ENCODE data around the gene RADIL.

DNA sequence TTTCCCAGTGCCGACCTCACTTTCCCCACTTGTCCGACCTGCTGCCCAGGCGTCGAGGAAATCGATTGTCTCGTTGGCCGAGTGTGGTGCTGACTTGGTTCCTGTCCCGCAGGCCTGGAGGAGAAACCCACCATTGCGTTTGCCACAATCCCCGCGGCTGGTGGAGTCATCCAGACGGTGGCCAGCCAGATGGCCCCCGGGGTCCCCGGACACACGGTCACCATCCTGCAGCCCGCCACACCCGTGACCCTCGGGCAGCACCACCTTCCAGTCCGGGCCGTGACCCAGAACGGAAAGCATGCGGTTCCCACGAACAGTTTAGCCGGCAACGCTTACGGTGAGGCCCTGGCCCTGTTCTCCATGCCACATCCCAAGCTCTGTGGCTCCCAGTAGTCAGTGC, 122.6 kb downstream of the RADIL start:
- TF ChIP-seq GATA3 (IDR thresholded peaks at IDR 0.05; ENCODE audit: low read depth, low read length): no peak
- no peak for TF ChIP-seq GATA2 (IDR thresholded peaks at IDR 0.05; ENCODE audit: low read depth, low read length)

All from SH-SY5Y (cell line).